NCI-H345 treated with DMSO at 0.1 percent for 48 hours (cell line): ENCODE results near the gene RPS6KA2.

Source experiments
- DNase-seq: peaks from one replicate; lab custom pipeline; 2025; ENCODE audit not compliant: unreplicated experiment; lab: John Stamatoyannopoulos, UW

RPS6KA2 gene

GRCh38 chr6:166578536-166579236 lies 48.4 kb downstream of the RPS6KA2 start:
- DNase-seq: no peak

GRCh38 chr6:166575205-166575604 lies 51.8 kb downstream of the RPS6KA2 start:
- DNase-seq: no peak

GRCh38 chr6:166573511-166574216 lies 53.4 kb downstream of the RPS6KA2 start:
- DNase-seq: no peak

DNA sequence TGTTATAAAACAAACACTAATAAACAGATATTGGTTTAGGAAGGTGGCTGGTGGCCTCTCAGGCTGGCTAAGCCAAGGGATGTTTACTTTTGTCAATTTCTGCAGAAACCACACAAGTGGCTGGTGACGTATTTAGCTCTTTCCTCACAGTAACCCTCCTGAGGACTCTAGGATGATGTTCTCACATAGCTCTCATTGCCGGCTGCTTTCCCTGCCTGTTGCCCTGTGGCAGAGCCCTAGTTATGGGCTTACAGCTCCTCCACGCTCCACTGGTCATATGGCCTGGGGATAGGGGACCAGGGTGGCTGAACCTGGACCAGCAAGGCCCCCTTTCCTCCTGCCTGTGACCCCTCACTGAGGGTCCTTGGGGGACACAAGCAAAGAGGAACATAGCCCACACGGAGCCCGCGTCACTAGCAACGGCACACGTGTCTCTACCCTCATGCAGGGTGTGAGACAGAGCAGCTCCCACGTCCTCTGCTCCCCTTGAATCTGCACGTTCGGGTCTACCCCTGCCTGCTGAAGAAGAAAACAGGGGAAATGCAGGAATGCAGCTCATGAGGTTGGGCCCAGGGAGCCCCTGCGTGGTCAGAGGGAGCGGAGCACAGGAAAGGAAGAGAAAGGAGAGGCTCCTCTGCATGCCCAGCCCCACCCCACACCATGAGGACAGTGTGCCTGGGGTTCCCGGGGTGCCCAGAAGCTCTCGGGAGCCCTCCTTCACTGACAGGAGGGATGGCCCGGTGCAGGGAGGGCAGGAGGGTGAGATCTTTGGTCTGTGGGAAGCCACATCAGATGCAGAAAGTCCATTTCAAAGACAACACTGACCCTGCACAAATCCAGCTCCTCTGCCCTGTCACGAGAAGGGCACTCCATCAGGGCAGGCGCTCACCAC lies 54.4 kb downstream of the RPS6KA2 start:
- no peak for DNase-seq

DNA sequence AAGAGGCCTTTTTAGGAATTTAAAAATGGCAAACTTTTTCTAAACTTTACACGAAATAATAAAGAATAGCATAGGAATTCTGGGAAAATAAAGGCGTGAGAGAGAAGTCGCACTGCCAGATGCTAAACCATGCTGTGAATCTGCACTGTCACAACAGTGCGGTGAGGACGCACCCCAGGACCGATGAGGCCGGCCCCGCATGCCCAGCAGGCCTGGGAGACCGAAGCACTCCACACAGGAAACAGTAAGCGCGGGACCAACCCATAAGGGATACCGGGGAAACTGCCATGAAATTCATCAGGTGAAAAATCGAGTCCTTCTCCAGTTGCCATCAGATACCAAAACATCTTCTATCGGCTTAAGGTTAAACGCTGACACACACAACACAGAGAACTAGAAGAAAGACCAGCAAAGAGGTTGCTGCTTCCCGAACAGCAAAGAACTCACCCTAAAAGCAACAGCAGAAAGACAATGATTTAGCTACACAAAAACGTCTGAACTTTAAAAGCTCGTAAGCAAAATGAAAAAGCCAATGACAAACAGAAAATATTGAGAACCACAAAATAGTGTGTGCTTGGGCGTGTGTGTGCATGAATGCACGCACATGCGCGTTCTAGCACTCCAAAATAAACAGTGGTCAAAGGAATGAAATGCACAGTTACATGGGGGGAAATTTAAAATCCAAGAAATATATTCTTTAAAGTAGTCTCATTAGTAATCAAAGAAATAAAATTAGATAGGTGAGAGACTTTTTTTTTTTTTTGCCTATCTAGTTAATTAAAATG lies 55.9 kb downstream of the RPS6KA2 start:
- DNase-seq: no peak

DNA sequence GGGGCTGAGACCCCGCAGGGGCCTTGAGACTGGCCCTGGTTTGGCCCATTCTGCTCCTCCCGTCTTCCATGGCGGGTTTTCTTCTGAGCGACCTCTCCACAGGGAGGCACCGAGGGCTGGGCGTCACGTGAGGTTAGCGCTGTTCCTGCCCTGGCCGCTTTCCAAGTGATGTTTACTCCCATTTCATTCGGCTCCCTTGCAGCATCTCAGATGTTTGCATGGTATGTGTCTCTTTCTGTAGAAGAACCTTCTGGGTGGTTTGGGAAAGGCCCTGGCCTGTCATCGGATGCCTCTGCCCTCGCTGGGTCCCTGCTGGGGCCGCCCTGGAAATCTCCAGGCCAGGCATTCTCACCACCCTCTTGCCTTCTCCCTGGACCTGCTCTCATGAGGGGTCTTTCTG lies 57.8 kb downstream of the RPS6KA2 start:
- no peak for DNase-seq

DNA sequence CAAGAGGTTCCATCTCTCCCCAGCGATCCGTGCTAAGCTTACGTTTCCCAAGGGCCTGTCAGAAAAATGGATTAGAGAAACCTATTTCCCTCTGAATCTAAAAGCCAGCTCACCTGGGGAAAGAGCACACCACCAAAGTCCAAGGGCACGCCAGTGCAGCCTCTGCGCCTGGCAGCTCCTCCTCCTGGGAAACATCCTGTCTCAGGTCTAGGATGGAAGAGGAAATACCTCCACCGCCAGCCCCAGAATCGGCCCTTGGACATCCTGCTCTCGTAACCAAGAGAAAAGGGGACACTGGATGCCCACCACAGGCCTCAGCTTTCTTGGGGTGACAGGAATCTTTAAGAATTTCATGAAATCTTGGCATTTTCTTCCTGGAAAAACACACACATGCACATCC lies 59.2 kb downstream of the RPS6KA2 start:
- DNase-seq: no peak

GRCh38 chr6:166567107-166567506 lies 59.9 kb downstream of the RPS6KA2 start:
- no peak for DNase-seq

GRCh38 chr6:166566026-166567011 lies 60.7 kb downstream of the RPS6KA2 start:
- no peak for DNase-seq

GRCh38 chr6:166565084-166565967 lies 61.7 kb downstream of the RPS6KA2 start:
- DNase-seq: no peak

DNA sequence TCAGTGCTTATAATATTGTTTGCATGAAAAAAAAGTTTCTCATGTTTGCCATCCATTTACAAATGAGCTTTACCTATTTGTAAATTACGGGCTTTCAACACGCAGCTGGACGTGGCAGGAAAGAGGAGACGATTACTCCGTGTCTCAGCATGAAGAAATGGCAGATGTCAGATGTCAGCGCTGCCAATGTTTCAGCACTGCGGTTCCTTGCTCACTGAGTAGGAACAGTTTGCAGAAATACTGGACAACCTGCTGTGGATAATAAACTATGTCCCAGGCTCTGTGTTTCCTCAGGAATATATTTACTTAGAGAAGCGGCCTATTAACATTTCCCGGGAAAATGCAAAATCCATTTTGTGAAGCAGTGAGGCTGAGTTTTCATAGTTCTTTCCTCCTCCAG lies 63.2 kb downstream of the RPS6KA2 start:
- no peak for DNase-seq

DNA sequence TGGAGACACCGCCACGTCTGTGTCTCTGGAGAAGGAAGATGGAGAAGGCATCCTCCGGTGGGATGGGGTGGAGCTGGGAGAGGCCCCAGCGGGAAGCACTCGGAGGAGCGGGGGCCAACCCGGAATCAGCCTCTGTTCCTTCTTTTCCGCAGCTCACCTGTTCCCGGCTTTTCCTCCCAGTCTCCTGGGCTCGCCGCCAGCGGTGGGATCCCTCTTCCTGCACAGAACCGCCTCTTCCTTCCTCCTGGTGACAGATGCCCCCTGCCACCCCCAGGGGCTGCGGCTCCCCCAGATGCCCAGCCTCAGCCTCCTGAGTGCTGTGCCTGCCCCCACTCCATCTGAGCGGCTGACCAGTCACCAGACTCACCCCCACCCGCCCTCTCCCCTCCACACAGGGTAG lies 63.9 kb downstream of the RPS6KA2 start:
- no peak for DNase-seq

DNA sequence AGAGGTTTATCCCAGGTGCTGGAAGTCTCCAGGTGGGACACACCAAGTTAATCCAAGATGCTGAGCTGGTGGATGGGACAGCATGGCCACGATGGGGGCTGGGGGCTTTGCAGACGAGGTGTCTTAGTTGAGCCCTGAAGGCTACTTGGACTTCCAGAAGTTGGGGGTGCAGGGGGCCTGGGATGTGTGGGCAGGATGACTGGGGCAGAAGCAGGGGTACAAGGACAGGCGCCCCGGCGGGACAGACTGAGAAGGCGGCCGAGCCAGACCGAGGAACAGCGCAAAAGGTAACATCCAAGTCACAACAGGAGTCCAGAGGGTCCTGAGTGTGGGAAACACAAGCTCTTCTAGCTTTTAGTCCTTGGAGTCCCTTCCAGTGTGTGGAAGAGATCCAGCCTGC lies 64.3 kb downstream of the RPS6KA2 start:
- no peak for DNase-seq

GRCh38 chr6:166561771-166562359 lies 65.2 kb downstream of the RPS6KA2 start:
- DNase-seq: no peak

- no peak for DNase-seq
Observed at GRCh38 chr6:166560222-166560621, 66.8 kb downstream of the RPS6KA2 start.

GRCh38 chr6:166559662-166560061 lies 67.4 kb downstream of the RPS6KA2 start:
- DNase-seq: no peak

- DNase-seq: no peak
Observed at GRCh38 chr6:166559211-166559610, 67.8 kb downstream of the RPS6KA2 start.
